ENCODE results near the gene SLC30A1. TPM values are rescaled to one million over a fixed set of nuclear protein-coding genes. Genes with fewer than 3 reads are reported as not detected.
"Not testable (repeated sequence)": the region's sequence is repeated elsewhere in the genome, so short reads cannot be mapped to it uniquely, and the experiment has no call there.

Gene SLC30A1
- total RNA-seq, 1 donor from 2014 or later = 28.1 TPM

DNA sequence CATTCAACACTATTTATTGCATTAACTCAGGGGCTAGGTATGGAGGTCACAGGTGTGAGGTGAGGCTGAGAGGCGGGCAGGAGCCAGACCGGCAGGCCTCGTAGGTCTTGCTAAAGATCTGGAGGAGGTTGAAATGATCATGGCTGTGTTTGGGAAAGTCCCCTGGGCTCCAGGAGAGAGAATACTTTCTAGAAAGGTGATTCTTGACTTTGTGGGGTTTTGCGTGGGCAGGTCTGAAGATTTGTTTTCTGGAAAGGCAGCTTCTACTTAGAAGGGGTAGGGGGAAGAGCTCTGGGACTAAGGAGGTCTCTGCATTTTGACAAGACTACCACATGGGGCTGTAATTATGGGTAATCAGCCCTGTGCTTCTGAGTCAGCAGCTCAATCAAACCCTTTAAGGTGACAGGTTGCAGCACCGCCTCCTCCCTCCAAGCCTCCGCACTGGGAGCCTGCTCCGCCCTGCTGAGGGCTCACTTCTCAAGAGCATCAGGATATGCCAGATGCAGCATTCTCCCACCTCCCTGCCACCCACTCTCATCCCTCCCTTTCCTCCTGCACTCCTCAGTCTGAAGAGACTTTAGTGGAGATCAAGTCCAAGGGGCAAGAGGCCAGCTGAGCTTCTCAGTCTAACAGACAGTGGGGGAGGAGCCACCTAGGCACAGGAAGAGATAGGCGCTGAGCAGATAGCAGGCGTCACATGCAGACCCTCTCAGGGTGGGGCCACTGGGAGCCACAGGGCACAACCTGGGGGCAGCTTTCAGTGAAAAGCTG lies 30.5 kb downstream of the SLC30A1 start:
- peak; percentile 23 for DNase-seq (ENCODE audit: low spot score)

DNA sequence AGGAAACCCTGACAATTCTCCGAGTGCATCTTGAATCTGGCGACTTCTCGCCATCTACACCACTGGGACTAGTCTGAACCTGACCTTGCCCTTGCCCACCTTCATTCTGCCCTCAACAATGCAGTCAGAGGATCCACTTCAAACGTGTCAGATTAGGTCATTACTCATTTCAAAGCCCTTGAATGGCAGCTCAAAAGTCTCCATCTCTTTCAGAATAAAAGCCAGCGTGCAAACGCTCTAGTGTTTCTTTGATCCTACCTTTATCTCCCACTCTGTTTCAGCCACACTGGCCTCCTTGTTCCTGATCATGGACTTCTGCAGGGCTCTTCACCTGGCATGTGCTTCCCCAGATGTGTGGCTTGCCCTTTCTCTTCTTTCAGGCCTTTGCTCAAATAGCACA lies 31.3 kb downstream of the SLC30A1 start:
- no peak for DNase-seq (ENCODE audit: low spot score)

DNA sequence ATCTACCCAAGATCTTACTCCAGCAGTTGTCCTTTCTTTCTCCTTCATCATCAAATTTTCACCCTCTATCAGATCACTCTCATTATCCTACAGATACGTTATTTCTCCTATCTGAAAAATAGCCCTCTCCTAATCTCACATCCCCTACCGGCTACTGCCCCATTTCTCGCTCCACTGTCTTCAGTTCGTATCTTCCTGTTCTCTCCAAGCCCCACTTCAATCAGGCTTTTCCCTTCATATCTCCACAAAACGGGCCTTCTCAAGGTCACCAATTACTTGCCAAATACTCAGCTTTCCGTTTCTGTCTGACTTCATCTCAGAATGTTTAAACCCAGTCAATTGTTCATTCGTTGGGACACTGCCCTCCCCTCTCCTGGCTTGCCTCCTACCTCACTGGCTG lies 32.4 kb downstream of the SLC30A1 start:
- no peak for DNase-seq (ENCODE audit: low spot score)

DNA sequence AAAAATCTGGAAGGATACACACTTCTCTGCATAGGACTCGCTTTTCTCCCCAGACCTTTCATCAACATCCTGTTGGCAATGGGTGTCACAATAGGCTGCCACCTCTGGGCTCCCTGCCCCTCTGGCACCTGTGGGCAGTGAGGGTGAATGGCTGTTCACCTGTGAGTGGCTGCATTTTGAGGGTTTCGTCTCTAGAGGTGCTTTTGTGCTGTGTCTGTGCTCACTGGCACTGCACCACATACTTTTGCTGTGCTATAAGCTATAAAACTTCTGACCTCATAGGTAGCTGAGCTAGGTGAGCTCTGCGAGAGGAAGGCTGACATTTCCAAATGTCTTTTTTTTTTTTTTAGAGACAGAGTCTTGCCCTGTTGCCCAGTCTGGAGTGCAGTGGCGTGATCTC lies 35.9 kb downstream of the SLC30A1 start:
- DNase-seq (ENCODE audit: low spot score) = no peak

DNA sequence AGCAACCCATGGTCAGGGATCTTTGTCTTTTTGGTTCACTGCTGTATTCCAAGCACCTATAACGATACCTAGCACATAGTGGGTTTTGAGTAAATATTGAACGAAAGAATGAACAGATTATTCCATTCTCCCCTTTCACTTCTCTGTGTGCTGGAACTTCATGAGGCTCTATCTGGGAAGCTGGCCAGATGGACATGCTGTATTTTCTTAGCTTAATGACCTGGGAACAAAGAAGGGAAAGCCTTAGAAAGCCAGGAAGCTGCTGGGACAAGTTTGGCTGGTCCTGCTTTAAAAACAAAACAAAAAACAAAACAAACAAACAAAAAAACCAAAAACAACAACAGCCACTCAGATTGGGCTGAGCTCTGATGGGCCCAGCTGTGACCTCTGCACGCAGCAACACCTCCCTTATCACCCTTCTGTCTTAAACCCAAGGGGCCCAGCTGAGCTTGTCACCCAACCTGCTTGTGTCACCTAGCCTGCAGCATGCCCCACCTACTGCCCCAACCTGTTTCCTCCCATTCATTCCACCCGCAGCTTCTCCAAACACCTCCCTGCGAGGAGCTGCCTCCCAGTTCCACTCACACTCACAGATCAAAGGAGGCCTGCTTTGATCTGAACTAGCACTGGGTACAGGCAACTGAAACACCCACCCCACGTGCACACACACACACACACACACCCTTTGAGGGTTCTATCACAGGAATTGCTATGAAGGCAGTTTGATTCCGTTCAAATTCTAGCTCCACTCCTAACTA lies 37.1 kb downstream of the SLC30A1 start:
- DNase-seq (ENCODE audit: low spot score) = peak; percentile 26

DNA sequence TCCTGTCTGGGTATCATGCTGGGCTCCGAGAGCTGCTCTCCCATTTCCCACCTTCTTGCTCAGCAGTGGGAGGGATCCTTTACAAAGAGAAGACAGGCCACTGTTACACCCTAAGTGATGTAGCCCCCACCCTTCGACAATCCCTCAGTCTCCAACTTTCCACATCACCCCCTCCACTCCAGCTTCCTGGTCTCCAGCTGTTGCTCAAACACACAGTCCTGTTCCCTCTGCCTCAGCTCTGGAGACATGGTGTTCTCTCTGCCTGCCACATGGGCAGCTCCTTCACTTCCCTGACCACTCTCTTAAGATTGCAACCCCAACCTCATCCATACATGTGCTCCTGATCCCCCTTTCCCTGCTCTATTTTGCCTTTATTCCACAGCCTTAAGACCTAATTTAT lies 37.7 kb downstream of the SLC30A1 start:
- DNase-seq (ENCODE audit: low spot score) = no peak

DNA sequence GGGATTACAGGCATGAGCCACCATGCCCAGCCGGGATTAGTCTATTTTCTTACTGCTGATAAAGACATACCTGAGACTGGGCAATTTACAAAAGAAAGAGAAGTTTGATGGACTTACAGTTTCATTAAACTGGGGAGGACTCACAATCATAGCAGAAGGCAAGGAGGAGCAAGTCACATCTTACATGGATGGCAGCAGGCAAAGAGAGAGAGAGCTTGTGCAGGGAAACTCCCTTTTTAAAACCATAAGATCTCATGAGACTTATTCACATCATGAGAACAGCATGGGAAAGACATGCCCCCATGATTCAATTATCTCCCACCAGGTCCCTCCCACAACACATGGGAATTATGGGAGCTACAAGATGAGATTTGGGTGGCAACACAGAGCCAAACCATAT lies 38.1 kb downstream of the SLC30A1 start:
- DNase-seq (ENCODE audit: low spot score) = not testable (repeated sequence)

DNA sequence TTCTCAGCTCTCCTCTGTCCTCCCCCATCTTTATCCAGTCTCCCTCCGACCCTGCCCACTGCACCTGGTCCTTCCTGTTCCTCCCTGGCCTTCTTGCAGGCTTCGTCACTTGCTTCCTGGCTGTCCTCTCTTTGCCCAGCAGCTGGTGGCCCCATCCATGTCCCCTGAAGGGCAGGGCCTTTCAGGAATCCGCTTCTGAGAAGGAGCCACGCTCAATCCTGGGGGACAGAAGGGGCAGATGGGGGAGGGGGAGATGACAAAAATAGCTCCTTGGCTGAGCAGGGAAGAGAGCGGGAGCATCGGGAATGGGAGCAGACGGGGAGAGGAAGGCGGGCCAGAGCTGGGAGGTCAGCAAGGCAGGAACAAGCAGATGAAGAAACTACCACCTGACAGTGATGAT lies 40.7 kb downstream of the SLC30A1 start:
- DNase-seq (ENCODE audit: low spot score) = no peak

DNA sequence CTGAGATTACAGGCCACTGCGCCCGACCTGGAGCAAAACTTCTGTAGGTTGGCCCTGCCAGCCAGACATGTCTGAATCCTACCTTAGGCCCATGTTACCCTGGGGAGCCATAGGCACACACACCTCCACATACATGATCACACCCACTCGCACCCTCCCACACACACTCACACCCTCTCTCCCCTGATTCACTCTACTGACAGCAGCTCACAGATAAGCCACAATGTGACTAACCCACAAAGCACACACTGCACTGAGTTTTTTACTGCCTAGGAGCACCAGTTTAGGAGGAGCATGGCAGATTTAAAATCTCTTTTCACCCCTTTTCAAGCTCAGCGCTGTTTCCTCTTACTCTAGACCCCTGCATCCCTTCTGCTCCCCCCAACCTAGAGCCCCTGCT lies 41.7 kb downstream of the SLC30A1 start:
- no peak for DNase-seq (ENCODE audit: low spot score)

DNA sequence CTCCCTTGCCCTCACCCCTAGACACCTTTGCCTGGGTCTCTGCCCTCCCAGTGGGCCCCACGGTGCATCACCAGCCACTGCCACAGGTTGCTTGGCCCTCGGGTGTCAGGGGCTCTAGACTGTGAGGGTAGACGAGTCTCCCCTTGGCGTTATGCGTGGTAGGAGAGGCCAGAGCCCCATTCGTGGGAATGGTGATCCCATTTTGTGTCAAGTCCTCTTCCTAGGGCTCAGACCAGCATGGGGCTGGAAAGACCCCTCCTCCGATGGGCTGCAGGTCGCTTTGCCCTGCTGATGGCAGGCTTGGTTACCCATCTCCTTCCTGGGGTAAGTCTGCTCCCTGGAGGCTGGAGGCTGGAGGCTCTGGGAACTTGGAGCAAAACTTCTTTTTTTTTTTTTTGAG lies 42.4 kb downstream of the SLC30A1 start:
- no peak for DNase-seq (ENCODE audit: low spot score)

DNA sequence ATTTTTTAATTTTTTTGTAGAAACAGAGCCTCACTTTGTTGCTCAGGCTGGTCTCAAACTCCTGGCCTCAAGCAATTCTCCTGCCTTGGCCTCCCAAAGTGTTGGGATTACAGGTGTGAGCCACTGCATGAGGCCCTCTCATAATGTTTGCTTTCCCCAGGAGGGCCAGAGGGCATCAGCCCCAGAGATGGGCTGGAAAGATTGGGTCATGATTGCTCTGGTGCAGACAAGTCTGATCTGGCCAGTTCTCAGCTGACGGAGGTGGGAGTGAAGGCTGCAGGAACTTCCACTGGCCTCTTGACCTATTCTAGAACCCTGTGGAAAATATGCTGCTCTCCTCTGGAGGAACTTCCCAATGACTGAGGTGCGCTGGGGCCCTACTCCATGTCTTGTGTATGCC lies 43.6 kb downstream of the SLC30A1 start:
- DNase-seq (ENCODE audit: low spot score) = no peak

DNA sequence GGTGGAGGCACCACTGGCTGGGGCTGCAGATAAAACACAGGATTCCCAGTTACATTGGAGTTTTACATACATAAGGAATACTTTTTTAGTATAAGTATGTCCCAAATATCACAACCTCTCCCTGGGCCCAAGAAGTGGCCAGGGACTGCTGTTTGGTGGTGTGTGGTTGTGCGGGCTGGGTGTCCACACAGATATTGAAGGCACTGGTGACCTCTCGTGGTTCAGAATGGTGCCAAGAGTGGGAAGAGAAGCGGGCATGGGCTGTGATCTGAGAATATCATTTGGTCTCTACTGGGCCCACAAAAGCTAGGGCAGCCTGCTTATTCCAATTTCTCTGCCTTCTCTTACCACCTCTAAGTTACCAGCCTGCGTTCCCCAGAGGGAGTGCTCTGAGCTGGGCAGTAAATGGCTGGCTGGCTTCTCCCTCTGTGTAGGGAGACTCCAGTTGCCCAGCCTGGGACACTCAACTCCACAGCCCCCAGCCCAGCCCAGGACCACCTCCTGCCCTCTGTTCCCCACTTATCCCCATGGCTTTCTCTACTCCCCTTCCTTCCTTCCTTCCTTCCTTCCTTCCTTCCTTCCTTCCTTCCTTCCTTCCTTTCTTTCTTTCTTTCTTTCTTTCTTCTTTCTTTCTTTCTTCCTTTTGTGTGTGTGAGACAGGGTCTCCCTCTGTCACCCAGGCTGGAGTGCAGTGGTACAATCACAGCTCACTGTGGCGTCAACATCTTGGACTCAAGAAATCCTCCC lies 44.2 kb downstream of the SLC30A1 start:
- no peak for DNase-seq (ENCODE audit: low spot score)

DNA sequence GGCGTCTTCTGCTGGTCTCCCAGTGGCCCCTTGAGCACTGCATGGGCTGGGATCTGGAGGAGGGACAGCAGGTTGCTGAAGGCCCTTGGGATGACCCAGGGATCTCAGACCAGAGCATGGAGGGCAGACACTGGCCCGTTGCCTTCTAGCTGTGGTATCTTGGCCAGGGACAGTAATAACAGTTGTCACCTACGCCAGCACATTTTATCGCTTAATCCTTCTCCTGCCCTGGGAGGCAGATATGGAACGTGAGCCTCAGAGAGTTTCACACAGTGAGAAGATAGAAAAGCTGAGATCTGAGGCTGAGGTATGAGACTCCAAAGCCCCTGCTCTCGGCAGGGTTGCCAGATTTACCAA lies 46.9 kb downstream of the SLC30A1 start:
- DNase-seq (ENCODE audit: low spot score) = no peak

DNA sequence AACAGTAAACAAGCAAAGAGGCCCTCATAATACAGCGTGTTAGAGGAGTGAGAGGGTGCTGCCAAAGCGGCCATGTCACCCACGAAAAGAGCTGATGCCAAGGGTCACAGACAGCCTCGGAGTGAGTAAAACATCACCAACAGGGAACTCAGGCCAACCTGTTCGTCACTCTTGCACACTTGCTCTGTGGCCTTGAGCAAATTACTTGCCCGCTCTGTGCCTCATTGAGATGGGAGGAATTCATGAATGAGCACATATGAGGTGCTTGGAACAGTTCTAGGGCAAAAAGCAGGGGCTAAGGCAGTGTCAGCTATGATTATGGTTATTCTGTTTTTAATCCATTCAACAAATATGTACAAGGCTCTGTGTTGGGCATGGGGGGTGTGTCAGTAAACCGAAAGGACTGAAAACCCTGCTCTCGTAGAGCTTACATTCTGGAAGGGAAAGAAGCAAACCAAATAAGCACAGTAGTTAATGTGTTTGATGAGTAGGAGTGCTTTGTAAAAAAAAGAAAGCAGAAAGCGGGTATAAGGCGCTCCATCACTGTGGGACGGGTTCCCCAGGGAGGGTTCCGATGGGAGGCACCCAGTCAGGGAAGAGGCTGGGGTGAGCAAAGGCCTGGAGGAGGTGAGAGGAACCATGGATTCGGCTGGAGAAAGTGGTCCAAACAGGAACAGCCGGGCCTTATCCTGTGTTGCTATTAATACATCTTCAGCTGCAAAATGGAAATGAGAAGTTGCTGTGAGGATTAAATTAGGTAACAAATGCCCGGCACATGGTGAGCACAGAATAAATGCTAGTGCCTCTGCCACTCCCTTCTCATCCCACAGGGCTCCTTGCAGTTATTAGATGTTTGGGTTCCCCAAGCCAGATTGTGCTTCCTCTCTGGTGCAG lies 47.5 kb downstream of the SLC30A1 start:
- no peak for DNase-seq (ENCODE audit: low spot score)

DNA sequence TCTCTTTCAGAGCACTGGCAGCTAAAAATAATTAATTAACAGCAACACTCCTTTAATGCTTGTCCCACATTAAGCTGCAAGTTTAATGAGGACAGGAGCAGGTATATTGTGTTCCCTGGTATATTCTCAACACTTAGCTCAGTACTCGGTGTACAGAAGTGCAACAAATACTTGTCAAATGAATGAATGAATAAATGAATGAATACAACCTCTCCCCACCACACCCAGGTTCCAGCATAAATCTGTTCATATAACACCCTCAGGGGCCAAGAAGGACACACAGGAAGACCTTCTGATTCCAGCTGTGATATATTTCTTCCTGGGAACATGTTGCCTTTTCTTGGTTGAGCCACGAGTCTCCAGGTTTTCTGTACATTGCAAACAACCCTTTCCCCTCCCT lies 48.9 kb downstream of the SLC30A1 start:
- no peak for DNase-seq (ENCODE audit: low spot score)

DNA sequence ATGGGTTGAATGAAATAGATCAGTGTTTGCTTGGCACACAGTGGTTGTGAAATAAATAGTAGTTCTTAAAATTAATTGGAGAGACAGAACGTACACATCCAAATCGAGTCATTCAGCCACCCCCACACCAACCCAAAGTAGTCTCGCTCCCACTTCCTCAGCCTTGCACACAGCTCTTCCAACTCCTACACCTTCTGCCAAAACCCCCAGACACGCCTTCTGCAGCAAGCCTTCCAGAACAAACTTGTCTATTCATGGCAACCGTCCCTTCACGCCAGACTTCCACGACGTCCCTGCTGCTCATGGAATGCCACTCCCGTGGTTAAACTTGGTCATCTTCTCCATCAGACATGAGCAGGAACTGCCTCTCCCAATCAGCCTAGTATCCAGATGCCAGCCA lies 49.5 kb downstream of the SLC30A1 start:
- DNase-seq (ENCODE audit: low spot score) = no peak

DNA sequence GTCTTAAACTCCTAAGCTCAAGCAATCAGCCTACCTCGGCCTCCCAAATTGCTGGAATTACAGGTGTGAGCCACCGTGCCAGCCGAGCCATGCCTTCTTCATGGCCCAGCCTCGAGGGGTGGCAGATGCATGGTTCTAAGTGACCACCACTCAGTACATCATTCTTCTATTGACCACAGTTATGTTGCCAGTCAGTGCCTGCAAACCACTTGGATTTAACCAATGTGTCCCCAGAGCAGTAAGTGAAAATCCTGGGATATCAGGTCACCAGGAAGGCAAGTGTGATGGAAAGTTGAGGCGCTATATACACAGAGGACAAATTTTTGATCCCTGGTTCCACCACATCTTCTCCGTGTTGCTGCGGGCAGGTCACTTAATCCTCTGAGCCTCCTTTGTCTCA lies 50.0 kb downstream of the SLC30A1 start:
- DNase-seq (ENCODE audit: low spot score) = no peak

DNA sequence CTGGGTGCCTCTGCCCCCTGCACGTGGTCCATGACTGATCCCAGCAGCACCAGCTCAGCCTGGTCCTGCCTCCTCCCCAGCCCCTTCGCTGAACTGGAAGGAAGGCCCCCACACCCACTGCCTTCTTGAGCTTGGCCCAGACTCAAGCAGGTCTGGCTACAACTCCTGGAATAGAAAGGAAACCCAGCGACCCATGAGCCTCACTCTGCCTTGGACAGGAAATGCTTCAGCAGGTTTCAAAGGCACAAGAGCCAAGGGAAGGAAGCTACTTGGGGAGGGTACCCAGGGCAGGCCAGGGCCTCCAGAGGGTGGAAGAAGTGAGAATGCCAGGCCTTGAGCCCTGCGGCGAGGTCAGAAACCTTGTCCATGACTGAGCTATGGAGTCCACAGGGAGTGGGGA lies 51.1 kb downstream of the SLC30A1 start:
- DNase-seq (ENCODE audit: low spot score) = no peak

DNA sequence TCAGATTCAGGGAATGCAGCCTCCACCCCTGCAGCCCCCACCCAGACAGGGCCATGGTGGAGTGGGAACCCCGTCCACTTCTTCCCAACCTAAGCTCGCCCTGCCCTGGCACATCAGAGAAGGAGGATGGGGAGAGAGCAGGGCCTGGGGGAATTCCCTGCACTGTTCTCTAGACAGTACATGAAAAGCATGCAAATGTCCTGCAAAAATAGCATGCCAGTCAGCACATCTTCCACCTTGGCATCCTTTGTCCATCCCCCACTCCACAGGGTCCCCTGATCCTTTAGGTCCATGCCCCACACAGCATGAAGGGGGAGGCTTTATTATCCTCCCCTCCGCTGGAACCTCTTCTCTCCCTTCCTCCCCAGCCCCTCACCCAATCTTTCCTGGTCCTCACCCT lies 52.0 kb downstream of the SLC30A1 start:
- no peak for DNase-seq (ENCODE audit: low spot score)

DNA sequence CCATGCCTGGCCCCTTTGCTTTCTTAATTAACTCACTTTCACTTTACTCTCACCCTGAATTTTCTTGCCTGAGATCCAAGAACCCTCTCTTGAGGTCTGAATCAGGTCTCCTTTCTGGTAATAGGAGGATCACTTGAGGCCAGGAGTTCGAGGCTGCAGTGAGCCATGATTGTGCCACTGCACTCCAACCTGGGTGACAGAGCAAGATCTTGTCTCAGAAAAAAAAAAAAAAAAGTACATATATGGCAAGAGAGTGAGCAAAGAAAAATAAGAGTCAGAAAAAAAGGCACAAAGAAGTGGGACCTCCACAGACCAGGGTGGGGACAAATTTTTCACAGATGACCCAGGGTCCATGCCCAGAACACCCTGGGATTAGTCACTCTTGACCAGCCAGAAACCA lies 52.9 kb downstream of the SLC30A1 start:
- no peak for DNase-seq (ENCODE audit: low spot score)

DNA sequence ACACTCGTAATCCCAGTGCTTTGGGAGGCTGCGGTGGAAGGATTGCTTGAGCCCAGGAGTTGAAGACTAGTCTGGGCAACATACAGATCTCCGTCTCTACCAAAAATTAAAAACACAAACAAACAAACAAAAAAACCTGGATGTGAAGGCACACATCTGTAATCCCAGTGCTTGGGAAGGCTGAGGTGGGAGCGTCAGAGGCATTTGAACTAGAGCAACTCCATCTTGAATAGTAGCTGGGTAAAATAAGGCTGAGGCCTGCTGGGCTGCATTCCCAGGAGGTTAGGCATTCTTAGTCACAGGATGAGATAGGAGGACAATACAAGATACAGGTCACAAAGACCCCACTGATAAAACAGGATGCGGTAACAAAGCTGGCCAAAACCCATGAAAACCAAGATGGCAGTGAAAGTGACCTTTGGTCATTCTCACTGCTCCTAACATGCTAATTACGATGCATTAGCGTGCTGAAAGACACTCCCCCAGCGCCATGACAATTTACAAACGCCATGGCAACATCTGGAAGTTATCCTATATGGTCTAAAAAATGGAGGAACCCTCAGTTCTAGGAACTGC lies 53.8 kb downstream of the SLC30A1 start:
- DNase-seq (ENCODE audit: low spot score) = no peak
